Natural killer cell (primary cell): Measurements from ENCODE around the gene RAPGEF2. TPM values are rescaled to one million over a fixed set of nuclear protein-coding genes. Genes with fewer than 3 reads are reported as not detected.

Experiments used
- ATAC-seq, 3 donors: fragments of 150-1000 bp in 2 of 3; fragments of 200-7000 bp in 1 of 3; cut with Tn5 transposase; 1 replicate in 1 of 3; 2 replicates in 2 of 3; pipeline ENCODE4 v1.10.0; 2021; ENCODE audit warnings: mild to moderate bottlenecking in 2 of 3, moderate library complexity in 2 of 3
- DNase-seq, 2 donors: peaks; one replicate each; pipeline versions ENCODE4 v3.0.0 to v3.0.0-alpha.2; 2013 to 2021; ENCODE audit warnings: mixed read lengths in 1 of 2
- H3K27ac ChIP-seq: one replicate; pipeline ENCODE4 v1.5.1; 2013; ENCODE audit warnings: mild to moderate bottlenecking, low read length
- H3K27me3 ChIP-seq: one replicate; pipeline ENCODE4 v1.6.1; 2013; ENCODE audit warnings: low read length; ENCODE audit not compliant: control insufficient read depth, insufficient read depth
- H3K36me3 ChIP-seq: one replicate; pipeline ENCODE4 v1.6.1; 2013; ENCODE audit warnings: low read length; ENCODE audit not compliant: control insufficient read depth, insufficient read depth
- H3K4me1 ChIP-seq: one replicate; pipeline ENCODE4 v1.6.1; 2013; ENCODE audit warnings: low read length; ENCODE audit not compliant: control insufficient read depth, insufficient read depth
- H3K4me3 ChIP-seq: one replicate; pipeline ENCODE4 v1.5.1; 2013; ENCODE audit warnings: low read length
- H3K9me3 ChIP-seq: one replicate; pipeline ENCODE4 v1.6.1; 2013; ENCODE audit warnings: low read length; ENCODE audit not compliant: control insufficient read depth, insufficient read depth
- H3K27ac Mint-ChIP-seq, 2 donors: one replicate each; pipeline ENCODE4 v1.8.0; 2022; ENCODE audit warnings: mild to moderate bottlenecking in 2 of 2, mixed read lengths in 2 of 2, moderate library complexity in 1 of 2
- H3K27me3 Mint-ChIP-seq, 2 donors: one replicate each; pipeline ENCODE4 v1.8.0; 2022; ENCODE audit warnings: low read depth in 2 of 2, mixed read lengths in 2 of 2
- H3K36me3 Mint-ChIP-seq: one replicate; pipeline ENCODE4 v1.8.0; 2022; ENCODE audit warnings: mixed read lengths
- H3K4me1 Mint-ChIP-seq, 2 donors: one replicate each; pipeline ENCODE4 v1.8.0; 2022; ENCODE audit warnings: mixed read lengths in 2 of 2
- H3K4me3 Mint-ChIP-seq: one replicate; pipeline ENCODE4 v1.8.0; 2022; ENCODE audit warnings: mild to moderate bottlenecking, moderate library complexity, mixed read lengths
- H3K9me3 Mint-ChIP-seq, 2 donors: one replicate each; pipeline ENCODE4 v1.8.0; 2022; ENCODE audit warnings: mixed read lengths in 2 of 2
- CTCF ChIP-seq: fragments of 200-600 bp; IDR thresholded peaks from one replicate; pipeline ENCODE4 v1.8.0; 2022; ENCODE audit warnings: antibody characterized with exemption
- WGBS: methylation state at CpG from one replicate; pipeline ENCODE4 v1.1.7; 2013; ENCODE audit warnings: missing lambda C conversion rate; ENCODE audit not compliant: insufficient coverage; 5-methylcytosine and 5-hydroxymethylcytosine counted together
- intact Hi-C: fragments of 100-400 bp; cut with micrococcal nuclease; formaldehyde crosslinking; loops from one replicate; pipeline ENCODE4 v1.14.2; 2022
- total RNA-seq, 4 donors: library from RNA; stranded (reverse); fragments of 120-200 nt in 1 of 4; gene quantifications; one replicate each; pipeline versions ENCODE4 v1.2.3 to v1.2.4, GENCODE V29; 2013 to 2022

The RAPGEF2 gene
- total RNA-seq, 3 donors from 2014 or later (not counting 1 experiment from before 2014, with no cell fraction given) = 21.9 to 55.6 (median 27.6) TPM

GRCh38 chr4:159357350-159357749 is 254.5 kb downstream of the RAPGEF2 start:
- intact Hi-C loops = no loop called here
- Mint-ChIP-seq H3K27ac (no peak overlapping the region), H3K27me3 (no peaks in the 10 kb centered on the region), H3K4me1 (no peaks in the 10 kb centered on the region), H3K9me3 (no peaks in the 10 kb centered on the region), H3K36me3 (peaks cover 23% of the 10 kb centered on the region), H3K4me3 (no peak overlapping the region)
- ATAC-seq (no peak), DNase-seq (no peak)
- H3K9me3 ChIP-seq = no peaks in the 10 kb centered on the region
- H3K27me3 ChIP-seq = no peaks in the 10 kb centered on the region
- H3K27ac ChIP-seq = no peak overlapping the region
- no peaks in the 10 kb centered on the region for H3K4me1 ChIP-seq
- WGBS = 98% methylated on average over 5 of the region's 8 CpGs
- no peak overlapping the region for H3K4me3 ChIP-seq
- peaks cover 32% of the 10 kb centered on the region for H3K36me3 ChIP-seq
- no peak for TF ChIP-seq CTCF

GRCh38 chr4:159358226-159358625 is 255.3 kb downstream of the RAPGEF2 start:
- H3K36me3 ChIP-seq = peaks cover 24% of the 10 kb centered on the region
- H3K9me3 Mint-ChIP-seq = no peaks in the 10 kb centered on the region
- no peak for TF ChIP-seq CTCF
- 97% methylated on average over 2 of the region's 2 CpGs for WGBS
- H3K27me3 ChIP-seq = no peaks in the 10 kb centered on the region
- ATAC-seq (no peak), DNase-seq (no peak)
- H3K9me3 ChIP-seq = no peaks in the 10 kb centered on the region
- H3K27ac Mint-ChIP-seq = no peak overlapping the region
- H3K4me1 ChIP-seq = no peaks in the 10 kb centered on the region
- intact Hi-C loops = no loop called here
- H3K4me1 Mint-ChIP-seq = no peaks in the 10 kb centered on the region
- H3K4me3 Mint-ChIP-seq = no peak overlapping the region
- H3K36me3 Mint-ChIP-seq = peaks cover 14% of the 10 kb centered on the region
- H3K27ac ChIP-seq = no peak overlapping the region
- H3K27me3 Mint-ChIP-seq = no peaks in the 10 kb centered on the region
- H3K4me3 ChIP-seq = no peak overlapping the region

- TF ChIP-seq CTCF = no peak
- no peak for ATAC-seq
Observed at GRCh38 chr4:159360549-159360948, 257.7 kb downstream of the RAPGEF2 start.

GRCh38 chr4:159363361-159363760 is 260.5 kb downstream of the RAPGEF2 start:
- intact Hi-C loops = no loop called here
- H3K9me3 ChIP-seq = no peaks in the 10 kb centered on the region
- H3K36me3 ChIP-seq = peaks cover 8% of the 10 kb centered on the region
- no peaks in the 10 kb centered on the region for H3K4me1 ChIP-seq
- 96% methylated on average over 3 of the region's 3 CpGs for WGBS
- DNase-seq = no peak
- Mint-ChIP-seq H3K27me3 (peaks cover 0 to 4% of the 10 kb centered on the region in 2 donors), H3K36me3 (peaks cover 9% of the 10 kb centered on the region), H3K9me3 (no peaks in the 10 kb centered on the region), H3K4me3 (no peak overlapping the region), H3K4me1 (no peaks in the 10 kb centered on the region), H3K27ac (no peak overlapping the region)
- no peak overlapping the region for H3K4me3 ChIP-seq
- no peak for ATAC-seq
- H3K27ac ChIP-seq = no peak overlapping the region
- no peaks in the 10 kb centered on the region for H3K27me3 ChIP-seq
- no peak for TF ChIP-seq CTCF

More at GRCh38 chr4:159360549-159360948, 257.7 kb downstream of the RAPGEF2 start:
- no peaks in the 10 kb centered on the region for H3K9me3 ChIP-seq
- Mint-ChIP-seq H3K36me3 (peaks cover 9% of the 10 kb centered on the region), H3K27me3 (no peaks in the 10 kb centered on the region), H3K9me3 (no peaks in the 10 kb centered on the region), H3K4me3 (no peak overlapping the region), H3K4me1 (no peaks in the 10 kb centered on the region), H3K27ac (no peak overlapping the region)
- H3K36me3 ChIP-seq = peaks cover 13% of the 10 kb centered on the region
- intact Hi-C loops = no loop called here
- 97% methylated on average over 3 of the region's 3 CpGs for WGBS
- DNase-seq = no peak
- no peak overlapping the region for H3K27ac ChIP-seq
- H3K4me3 ChIP-seq = no peak overlapping the region
- H3K27me3 ChIP-seq = no peaks in the 10 kb centered on the region
- H3K4me1 ChIP-seq = no peaks in the 10 kb centered on the region
